ENCODE measurements around the gene SUMO1.

Gene SUMO1

GRCh38 chr2:202157211-202157990 is 81.0 kb downstream of the SUMO1 start:
- DNase-seq (ENCODE audit: extremely low spot score, insufficient read length, low read depth) (no peak), FAIRE-seq (no peak)

Measured in GM18507 (cell line).